Dedifferentiated amniotic fluid mesenchymal stem cell (primary cell): ENCODE results near the gene MRPL50.

ENCODE experiments used
- DNase-seq: peaks from one replicate; pipeline ENCODE4 v3.0.0-alpha.2; 2016; ENCODE audit errors: extremely low spot score

Gene MRPL50

DNA sequence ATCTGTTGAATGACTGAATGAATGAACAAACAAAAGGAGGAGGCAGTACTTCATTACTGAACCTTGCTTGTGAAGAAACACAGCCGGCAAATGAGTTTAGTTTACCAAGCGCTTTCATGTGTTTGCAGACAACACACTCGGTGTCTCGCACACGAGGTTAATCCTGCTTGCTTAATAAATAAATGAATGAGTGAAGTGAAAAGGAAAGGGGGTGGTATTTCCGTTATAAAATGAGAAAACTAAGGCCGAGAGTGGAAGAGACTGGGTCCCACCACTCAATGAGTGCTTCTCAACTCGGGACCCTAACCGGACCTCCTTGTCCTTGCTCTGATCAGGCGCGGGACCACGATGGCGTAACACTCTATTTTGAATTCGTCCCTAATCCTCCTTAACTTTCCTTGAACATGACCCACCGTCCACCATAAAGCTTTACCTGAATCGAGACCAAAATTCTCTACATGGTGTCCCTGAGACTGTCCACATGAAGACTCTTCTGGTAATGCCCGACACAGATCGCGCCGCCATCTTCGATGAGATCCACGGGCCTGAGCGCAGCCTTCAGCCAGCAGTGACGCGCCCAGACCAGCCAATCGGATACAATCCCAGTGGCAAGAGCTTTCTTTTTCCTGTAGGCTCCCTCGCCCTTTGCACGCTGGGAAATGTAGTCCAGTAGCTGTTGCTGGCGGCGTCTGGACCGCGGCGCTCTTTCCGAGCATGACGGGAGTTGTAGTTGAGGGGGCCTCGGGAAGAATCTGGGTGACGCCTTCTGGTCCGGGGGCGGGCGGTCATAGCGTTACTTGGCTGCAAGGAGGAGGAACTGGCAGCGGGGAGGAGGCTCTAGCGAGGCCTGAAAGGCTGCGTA is at the start of gene MRPL50, which contains the start of gene ZNF189:
Gene MRPL50 (minus strand): TSS at position 551 of the 862 bp plus-strand sequence. CDS start 26 bp downstream, at position 525.
Gene ZNF189 (plus strand): TSS at position 784 of the 862 bp plus-strand sequence. CDS start 306 bp downstream, outside the sequence.
- peak; percentile 100 for DNase-seq

DNA sequence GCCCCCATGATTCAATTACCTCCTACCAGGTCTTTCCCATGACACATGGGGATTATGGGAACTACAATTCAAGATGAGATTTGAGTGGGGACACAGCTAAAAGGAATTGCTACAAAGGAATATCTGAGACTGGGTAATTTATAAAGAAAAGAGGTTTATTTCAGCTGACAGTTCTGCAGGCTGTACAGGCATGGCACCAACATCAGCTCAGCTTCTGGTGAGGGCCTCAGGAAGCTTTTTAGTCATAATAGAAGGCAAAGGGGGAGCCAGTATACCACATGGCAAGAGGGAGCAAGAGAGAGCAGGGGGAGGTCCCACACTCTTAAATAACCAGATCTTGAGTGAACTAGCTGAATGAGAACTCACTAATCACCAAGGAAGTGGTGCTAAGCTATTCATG is 48.3 kb upstream of the MRPL50 start:
- DNase-seq = no peak

DNA sequence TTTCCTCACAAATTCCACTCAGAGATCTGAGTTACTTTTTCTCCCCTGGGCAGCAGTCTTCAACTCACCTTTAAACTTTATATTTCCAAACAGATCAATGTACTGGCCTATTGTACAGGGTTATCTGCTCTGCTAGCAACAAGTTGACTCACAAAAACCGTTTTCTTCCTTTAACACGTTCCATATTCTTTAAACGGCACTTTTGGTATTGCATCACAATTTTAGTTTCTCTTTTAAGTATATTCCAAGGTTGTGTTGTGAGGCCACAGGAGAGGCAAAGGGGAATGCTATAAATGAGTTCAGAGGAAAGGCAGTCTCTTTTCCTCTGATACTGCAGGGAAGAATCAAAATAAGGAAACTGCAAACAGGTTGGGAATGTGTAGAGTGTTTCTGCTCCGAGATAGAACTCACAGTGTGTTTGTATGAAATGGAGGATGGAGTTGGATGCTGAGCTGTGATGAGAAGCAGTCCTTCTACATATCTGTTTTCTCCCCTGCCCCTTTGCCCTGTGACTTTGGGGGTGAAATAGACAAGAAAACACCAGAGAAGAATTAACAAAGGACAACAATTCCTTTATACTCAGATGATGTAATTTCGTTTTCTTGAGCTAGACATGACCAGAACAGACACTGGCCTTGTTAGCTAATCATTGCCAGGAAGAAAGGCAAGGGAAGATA is 47.1 kb upstream of the MRPL50 start:
- peak; percentile 18 for DNase-seq

DNA sequence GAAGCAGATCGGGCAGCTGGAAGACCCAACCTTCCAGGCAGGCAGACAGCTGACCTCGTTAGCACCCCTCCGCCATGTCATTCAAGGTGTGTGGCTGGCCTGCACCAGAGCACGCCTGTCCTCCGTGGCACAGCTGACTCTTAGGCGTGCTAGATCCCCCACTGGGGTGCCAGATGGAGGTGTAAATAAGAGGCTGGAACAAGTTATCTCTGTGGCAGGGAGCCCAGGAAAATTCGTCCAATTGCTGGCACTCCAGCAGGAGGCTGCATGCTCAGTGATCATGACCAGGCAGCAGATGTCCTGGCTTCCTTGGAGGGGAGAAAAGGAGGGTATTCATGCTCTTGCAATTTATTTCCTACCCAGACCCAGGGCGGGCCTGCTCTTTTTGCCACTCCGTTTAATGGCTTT is 45.0 kb upstream of the MRPL50 start:
- no peak for DNase-seq

DNA sequence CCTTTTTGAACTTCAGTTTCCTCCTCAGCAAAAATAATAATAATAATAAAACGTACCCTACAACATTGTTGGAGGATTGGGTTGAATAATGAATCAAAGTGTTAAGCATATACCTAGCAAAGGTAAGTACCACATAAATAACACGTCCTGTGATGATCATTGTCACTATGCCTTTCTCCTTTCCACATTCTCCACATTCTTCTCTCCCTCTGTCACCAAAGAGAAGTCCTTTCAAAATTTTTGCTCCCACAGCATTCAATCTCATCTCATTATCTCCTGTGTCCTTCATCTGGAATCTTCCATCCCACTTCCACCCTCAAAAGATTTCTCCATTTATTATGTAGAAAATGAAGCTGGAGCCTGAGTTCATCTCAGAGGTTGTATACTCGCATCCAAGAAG is 44.3 kb upstream of the MRPL50 start:
- no peak for DNase-seq

DNA sequence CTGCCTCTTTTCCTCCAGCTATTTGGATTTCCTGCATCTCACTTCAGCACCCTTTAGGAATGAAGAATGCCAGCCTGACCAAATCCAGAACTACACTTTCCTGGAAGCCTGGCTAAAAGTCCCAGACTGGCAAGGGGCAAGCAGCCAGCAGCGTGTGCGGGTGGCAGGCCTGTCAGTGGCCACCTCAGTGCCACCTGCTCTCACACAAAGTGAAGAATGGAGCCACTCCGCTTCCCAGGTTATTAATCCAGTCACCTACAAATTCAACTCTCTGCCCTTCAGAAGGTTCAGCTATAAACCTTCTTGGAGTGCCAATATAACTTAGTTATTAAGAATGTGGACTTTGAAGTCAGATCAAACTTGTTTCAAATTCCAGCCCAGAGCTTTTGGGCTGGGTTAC is 43.9 kb upstream of the MRPL50 start:
- DNase-seq = no peak

DNA sequence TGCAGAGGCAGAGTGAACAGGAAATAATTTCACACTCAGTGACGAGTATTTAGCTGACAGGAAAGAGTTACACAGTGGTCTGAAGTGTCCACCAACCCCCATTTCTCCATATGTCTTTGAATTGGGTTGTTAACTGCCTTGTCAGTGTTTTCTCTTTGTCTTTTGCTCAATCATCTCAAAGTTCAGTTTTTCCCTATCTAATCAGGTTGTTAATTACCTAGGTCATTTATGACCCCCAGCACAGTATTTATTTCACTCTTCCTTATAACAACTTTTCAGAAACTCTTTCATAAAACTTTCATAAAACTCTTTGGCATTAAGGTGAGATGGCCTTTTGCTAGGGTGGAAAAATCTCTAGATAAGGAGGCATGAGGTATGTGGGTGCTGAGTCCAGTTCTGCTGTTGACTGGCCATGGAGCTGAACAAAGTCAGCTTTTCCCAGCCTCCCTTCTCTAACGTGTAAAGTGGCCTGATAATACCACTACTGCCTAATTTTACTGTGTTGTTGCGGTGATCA is 42.4 kb upstream of the MRPL50 start:
- DNase-seq = no peak

DNA sequence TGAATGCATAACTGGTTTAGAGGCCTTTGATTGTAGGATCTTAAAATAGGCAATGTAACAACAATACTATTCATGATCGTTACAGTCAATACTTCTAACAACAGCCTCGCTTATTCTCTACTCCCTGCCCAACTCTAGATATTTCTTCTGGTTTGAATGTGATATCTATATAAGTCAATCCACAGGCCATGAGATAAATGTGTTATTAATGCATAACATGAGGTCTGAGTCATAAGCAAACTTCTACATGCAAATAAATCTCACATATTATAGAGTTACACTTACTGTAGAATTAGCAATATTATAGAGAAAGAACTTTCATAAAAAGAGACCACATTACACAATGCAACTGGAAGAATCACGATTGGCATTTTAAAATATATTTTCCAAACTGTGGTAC is 40.1 kb upstream of the MRPL50 start:
- DNase-seq = no peak

DNA sequence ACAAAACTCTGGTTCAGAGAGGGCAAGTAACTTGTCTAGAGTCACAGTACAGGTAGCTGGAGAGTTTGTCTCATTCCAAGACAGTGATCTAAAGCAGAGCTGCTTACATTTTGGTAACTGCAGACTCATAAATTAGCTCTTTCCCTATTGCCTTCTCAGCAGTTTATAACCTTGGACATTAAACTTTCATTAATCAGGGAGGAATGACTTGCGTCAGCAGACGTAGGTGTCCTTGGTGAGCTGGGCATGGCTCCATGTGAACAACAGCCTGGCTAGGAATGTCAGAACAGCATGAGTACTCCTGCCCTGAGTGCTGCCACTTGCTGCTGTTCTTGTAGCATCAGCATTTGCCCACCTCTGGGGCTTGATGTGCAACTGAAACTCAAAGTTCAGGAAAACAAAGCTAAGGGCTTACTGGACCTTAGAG is 39.4 kb upstream of the MRPL50 start:
- DNase-seq = no peak

DNA sequence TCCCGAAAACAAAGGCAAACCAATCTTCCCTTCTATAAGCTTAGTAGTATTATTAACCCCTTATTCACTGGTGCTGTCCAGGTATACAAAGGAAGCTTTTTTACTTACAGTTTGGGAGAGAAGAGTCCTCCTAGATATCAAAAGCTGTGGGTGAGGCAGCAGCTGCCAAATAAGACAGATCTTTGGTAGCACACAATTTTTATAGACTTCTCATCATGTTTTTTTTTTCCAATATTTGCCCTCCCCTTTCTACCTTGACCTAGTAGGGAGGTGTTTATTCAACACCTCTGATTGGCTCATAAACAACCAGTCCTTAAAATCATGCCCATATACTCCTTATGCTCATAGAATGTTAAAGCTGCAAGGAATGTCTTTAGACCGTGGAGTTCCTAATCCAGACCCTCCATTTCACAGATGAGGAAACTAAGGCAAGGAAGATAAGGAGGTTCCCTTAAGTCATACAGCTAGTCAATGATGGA is 37.2 kb upstream of the MRPL50 start, which contains the start of gene ALDOB:
Gene ALDOB (minus strand): TSS at position 174 of the 479 bp plus-strand sequence. CDS start 4,887 bp downstream, outside the sequence.
- no peak for DNase-seq

DNA sequence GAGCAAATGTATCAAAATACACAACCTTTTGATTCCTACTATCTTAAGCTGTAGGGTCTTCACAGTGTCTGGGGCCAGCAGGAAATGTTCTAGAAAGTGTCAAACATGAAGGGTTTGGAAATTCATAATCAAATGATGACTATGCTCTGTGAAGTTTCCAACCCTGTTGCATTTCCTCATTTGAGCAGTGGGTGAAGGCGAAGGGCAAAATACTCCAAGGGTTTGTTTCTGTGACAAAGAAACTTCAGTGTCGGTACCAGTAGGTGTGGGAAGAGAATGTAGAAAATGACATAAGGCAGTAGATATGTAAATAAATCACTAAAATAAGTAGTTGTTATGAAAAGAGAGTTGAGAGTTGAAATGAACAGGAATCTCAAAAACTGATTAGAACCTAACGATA is 36.6 kb upstream of the MRPL50 start:
- DNase-seq = no peak

DNA sequence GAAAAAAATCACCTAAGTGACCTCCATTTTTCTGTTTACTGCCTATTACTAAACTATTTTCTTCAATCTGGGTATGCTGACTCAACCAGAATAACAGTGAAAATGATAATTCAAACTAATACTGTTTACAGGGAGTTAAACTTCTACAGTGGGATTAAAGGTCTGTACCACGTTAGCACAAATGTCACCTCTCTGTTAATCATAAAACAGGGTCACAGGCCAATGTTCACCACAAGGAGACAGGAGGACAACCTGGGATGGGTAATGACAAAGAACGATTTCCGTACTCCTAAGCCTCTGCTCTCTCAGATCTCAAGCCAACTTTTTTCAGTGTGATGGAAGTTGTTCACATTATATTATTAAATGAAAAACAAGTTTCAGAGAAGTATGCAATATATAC is 34.8 kb upstream of the MRPL50 start:
- DNase-seq = no peak

DNA sequence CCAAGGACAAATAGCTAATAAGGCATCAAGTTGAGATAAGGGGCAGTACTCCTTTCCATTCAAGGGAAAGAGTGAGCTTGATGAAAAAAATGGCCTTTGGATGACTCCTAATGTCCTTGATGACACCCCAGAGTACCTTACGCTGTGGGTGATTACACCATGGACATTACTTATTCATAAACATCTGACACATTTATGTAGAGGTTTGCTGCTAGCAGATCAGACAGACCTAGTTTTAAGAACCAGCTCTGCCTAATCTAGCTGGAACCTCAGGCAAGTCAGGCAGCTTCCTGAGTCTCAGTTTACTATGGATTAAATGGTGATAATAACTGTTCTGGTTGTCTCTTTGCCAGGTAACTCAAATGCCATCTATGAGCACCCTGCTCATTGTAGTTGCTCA is 34.3 kb upstream of the MRPL50 start:
- DNase-seq = no peak

DNA sequence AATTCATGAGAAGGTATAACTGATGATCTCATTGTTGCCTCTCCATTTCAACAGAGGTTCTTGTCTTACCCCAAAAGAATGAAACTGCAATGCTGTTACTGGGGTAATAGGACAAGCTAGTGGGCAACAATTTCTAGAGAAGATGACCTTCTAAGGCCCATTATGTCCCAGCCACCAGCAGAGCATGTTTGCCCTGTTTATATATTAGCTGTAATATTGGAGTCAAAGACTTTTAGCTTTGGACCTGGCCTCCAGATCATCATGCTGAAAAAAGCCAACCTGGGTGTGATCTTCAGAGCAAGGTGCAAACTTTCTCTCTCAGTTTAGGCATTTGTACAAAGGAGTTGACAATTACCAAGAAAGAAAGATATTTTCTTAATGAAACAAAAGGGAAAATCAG is 33.8 kb upstream of the MRPL50 start:
- DNase-seq = no peak

DNA sequence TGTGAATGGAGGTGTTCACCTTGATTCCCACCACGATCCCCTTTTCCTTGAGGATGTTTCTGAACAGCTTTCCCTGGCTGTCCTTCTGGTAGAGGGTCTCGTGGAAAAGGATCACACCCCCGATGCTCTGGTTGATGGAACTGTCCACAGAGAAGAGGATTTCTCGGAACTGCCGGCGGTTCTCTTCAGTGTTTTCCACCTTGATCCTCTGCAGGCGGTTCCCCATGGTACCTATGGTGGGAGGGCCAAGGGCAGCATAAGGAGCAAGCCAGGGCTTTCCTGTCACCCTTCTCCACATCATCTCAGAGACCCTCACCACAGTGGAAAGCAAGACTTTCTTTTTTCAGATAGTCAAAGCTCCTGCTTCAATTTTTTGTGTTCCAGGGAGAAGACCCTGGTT is 31.3 kb upstream of the MRPL50 start:
- DNase-seq = no peak

DNA sequence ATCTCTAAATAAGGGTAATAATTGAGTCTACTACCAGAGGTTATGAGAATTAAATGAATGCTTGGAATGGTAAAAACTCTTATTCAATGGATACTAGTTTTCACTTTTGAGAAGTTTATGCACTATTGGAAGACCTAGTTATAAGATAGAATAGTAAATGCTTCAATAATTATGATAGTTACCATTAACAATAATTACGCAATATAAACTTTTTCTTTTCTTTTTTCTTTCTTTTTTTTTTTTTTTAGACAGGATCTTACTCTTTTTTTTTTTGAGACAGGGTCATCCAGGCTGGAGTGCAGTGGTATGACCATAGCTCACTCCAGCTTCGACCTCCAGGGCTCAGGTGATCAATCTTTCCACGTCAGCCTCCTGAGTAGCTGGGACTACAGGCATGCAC is 30.5 kb upstream of the MRPL50 start:
- no peak for DNase-seq

DNA sequence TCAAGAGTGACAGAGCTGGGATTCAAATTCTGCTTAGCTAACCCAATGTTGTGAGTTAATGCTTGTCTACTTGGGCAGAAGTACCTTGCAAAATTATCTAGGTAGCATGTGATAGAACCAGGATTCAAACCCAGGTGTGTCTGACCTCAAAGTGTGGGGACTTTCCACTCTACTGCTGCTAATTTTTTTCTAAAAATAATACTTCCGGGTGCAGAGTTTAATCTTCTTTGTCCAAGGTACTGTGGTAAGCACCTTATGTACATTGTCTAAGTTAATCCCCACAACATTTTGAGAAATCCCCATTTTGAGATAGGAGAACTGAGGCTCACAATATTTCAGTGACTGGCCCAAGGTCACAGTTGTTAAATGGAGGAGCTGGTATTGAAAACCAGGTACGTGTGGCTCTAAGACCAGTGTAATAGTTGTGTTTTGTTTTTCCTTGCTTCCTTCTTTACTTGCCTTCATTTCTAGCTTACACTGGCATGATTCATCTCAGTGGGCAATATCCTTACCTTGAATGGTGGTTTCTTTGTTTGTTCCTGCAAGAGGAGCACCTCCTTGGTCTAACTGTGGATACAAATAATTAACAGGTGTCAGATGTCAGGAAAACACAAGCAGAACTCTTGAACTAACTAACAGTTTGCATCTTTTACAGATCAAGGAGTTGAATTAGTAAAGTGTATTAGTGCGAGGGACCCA is 29.7 kb upstream of the MRPL50 start:
- DNase-seq = no peak

DNA sequence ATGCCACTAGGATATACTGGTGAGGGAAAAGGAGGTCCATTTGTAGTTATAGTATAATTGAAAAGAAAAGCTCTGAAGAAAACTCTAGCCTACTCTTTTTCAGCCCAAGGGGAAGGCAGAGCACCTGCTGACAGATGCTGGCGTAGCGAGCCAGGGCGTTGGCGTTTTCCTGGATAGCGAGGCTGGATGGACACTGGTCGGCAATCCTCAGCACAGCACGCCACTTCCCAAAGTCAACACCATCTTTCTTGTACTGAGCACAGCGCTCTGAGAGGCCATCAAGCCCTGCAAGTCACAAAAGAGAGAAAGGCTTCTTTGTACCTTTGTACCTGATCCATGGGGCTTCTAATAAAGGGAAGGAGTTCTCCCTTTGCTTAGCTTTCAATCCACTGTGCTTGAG is 28.9 kb upstream of the MRPL50 start:
- DNase-seq = no peak

DNA sequence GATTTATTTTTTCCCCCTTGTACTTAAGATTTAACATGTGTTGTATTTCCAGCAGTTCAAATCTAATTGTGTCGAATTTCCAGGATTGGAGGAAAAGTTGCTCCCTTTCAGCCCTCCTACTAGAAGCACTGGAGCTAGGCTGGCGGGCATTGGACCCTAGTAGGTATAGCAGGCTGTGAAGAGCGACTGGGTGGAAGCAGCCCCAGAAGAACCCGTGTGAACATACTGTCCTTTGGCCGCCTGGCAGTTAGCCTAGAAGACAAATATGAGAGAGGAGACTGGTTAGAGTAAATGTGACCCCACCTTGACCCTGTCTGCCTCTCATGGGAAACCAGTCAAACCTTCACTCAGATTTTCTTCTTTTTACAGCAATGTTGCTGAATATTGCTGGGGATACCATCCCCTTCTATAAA is 23.2 kb upstream of the MRPL50 start:
- DNase-seq = no peak

DNA sequence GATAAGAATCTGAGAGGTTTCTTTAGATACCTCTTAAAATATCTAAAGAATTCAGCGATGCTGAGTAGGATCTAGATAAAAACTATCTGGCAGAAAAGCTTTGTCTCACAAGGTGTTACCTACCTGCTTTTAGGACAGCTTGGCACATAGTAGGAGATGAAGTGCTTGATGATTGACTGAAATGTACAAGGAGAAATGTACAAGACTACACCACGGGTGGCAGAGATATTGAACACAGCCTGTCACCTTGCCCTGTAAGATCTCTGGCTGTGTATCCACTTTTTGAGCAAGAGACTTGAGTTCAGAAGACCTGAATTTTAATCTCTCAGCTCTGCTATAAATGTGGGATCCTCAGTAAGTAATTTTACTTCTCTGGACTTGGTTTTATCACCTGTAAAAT is 21.4 kb upstream of the MRPL50 start:
- no peak for DNase-seq

DNA sequence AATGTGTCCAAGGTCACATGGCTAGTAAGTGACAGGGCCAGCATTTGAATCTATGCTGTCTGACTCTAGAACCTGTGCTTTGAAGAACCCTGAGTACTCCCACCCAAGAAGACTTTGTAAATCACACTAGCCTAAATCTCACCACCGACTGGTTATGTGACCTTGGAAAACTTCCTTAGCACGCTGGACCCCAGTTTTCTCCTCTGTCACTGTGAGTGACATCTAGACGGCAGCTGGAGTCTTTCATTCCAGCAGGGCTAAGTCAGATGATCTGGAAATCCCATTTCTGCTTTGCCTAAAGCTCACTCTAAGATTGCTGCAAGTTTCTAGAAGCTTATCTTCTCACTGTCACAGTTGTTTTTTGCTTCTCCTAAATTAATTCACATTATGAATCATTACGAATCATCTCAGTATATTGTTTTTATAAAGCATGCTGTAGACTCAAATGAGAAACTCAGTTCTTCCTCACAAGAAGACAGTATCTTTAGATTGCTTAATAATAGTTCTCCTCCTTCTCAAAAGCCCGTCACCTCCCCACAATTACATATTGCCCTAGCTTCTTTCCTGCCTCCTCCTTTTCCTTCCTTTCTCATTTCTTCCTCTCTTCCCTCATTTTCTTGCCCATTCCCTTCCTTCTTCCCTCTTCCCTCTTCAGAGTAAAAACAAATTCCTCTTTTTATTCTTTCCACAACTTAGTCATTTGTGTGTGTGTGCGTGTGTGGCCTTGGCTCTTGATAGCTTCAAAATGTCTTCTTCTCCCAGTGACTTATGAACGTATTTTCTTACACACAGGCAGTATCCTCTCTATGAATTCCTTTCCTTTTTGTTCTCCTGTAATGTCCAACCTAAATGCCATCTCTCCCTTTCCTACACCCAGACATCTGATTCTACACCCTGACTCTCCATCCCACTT is 20.4 kb upstream of the MRPL50 start:
- DNase-seq = no peak
